Measurements from ENCODE around the gene GTPBP1.

The GTPBP1 gene

DNA sequence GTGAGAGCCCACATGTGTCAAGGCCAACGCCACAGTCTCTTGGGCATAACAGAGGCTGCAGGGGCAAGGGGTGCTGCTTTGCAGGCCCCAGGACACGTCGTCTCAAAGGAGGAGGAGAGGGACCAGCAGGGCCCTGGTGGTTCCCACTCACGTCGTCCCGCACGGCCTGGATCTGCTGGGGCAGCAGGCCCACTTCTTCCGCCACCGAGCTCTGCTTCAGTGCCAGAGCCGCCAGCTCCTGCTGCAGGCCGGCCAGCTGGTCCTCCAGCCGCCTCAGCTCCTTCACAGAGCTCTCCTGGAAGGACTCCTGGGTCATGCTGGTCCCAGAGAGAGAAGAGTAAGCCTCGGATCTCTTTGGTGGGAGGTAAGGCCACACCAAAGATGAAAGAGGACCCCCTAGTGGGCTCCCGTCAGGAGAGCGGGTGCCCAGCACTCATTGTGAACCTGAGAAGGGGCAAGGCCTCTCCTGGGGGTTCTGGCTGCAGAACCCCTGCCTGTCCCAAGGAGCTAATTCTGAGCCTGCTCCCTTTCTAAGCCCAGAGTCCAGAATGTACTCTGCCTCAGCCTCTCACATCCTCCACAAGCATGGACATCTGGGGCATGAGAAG lies 34.5 kb downstream of the GTPBP1 start:
- Histone ChIP-seq H3K27ac (ENCODE audit: low read depth in 2 of 2, low read length in 2 of 2) (no peak overlapping the region), H3K9ac (ENCODE audit: low read depth in 1 of 2, low read length in 2 of 2) (no peak overlapping the region), H3K27me3 (ENCODE audit: control insufficient read depth in 2 of 2, insufficient read depth in 2 of 2, low read length in 2 of 2) (no peaks in the 10 kb centered on the region), H3K4me1 (ENCODE audit: control insufficient read depth in 2 of 2, insufficient read depth in 2 of 2, low read length in 2 of 2) (no peaks in the 10 kb centered on the region), H3K4me3 (ENCODE audit: low read length in 2 of 2) (no peak overlapping the region), H3K36me3 (ENCODE audit: control insufficient read depth in 2 of 2, insufficient read depth in 2 of 2, low read length in 2 of 2) (peaks cover 90 to 95% of the 10 kb centered on the region in 2 donors), H3K9me3 (ENCODE audit: control insufficient read depth in 2 of 2, low read length in 2 of 2) (no peaks in the 10 kb centered on the region)

DNA sequence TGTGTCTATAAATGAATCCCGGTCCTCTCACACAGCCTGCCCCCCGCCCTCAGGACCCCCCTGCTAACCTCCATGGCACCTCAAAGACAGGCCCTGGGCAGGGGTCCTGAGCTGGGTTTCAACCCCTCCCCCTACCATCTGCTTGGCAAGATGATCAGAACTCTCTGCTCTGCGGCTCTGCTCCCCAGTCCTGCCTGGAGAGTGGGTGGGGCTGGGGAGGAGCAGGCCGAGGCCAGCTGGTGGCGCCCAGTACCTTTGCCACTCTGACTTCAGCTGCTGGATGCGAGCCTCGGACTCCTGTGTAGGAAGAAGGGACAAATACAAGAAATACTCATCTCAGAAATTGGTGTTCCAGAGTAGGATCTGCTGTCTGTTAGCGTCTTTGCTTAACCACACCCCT lies 35.0 kb downstream of the GTPBP1 start:
- Histone ChIP-seq H3K9me3 (ENCODE audit: control insufficient read depth in 2 of 2, low read length in 2 of 2) (no peaks in the 10 kb centered on the region), H3K27me3 (ENCODE audit: control insufficient read depth in 2 of 2, insufficient read depth in 2 of 2, low read length in 2 of 2) (no peaks in the 10 kb centered on the region), H3K27ac (ENCODE audit: low read depth in 2 of 2, low read length in 2 of 2) (no peak overlapping the region), H3K4me3 (ENCODE audit: low read length in 2 of 2) (no peak overlapping the region), H3K36me3 (ENCODE audit: control insufficient read depth in 2 of 2, insufficient read depth in 2 of 2, low read length in 2 of 2) (peaks cover 90 to 96% of the 10 kb centered on the region in 2 donors), H3K9ac (ENCODE audit: low read depth in 1 of 2, low read length in 2 of 2) (no peak overlapping the region), H3K4me1 (ENCODE audit: control insufficient read depth in 2 of 2, insufficient read depth in 2 of 2, low read length in 2 of 2) (peaks cover 0 to 2% of the 10 kb centered on the region in 2 donors)

DNA sequence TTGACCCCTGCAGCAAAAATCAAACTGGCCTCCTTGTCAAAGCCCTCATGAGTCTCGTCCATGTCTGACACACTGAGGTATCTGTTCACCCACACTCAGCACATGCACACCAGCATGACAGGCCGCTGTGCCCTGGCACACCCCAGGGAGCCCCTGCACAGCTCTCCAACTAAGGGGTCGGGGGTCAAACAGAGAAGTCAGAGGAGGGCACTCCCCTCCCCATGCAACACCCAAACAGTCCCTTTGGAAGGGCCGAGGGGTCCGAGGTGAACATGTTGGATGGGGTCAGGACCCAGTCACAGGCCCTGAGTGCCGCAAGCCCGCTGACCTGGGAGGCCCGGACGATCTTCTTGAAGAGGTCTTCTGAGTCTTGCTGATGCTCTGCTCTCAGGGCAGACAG lies 35.4 kb downstream of the GTPBP1 start:
- H3K4me1 ChIP-seq (ENCODE audit: control insufficient read depth in 2 of 2, insufficient read depth in 2 of 2, low read length in 2 of 2), result peaks cover 0 to 5% of the 10 kb centered on the region in 2 donors

GRCh38 chr22:38741576-38741975 lies 35.8 kb downstream of the GTPBP1 start:
- Histone ChIP-seq H3K27ac (ENCODE audit: low read depth in 2 of 2, low read length in 2 of 2) (no peak overlapping the region), H3K4me1 (ENCODE audit: control insufficient read depth in 2 of 2, insufficient read depth in 2 of 2, low read length in 2 of 2) (peaks cover 0 to 7% of the 10 kb centered on the region in 2 donors), H3K4me3 (ENCODE audit: low read length in 2 of 2) (no peak overlapping the region), H3K27me3 (ENCODE audit: control insufficient read depth in 2 of 2, insufficient read depth in 2 of 2, low read length in 2 of 2) (no peaks in the 10 kb centered on the region), H3K9ac (ENCODE audit: low read depth in 1 of 2, low read length in 2 of 2) (no peak overlapping the region), H3K36me3 (ENCODE audit: control insufficient read depth in 2 of 2, insufficient read depth in 2 of 2, low read length in 2 of 2) (peaks cover 83 to 95% of the 10 kb centered on the region in 2 donors), H3K9me3 (ENCODE audit: control insufficient read depth in 2 of 2, low read length in 2 of 2) (no peaks in the 10 kb centered on the region)

More for the DNA sequence above, 35.4 kb downstream of the GTPBP1 start:
- H3K9ac ChIP-seq (ENCODE audit: low read depth in 1 of 2, low read length in 2 of 2), result no peak overlapping the region
- H3K4me3 ChIP-seq (ENCODE audit: low read length in 2 of 2), result no peak overlapping the region
- H3K9me3 ChIP-seq (ENCODE audit: control insufficient read depth in 2 of 2, low read length in 2 of 2), result no peaks in the 10 kb centered on the region
- H3K27ac ChIP-seq (ENCODE audit: low read depth in 2 of 2, low read length in 2 of 2), result no peak overlapping the region
- H3K27me3 ChIP-seq (ENCODE audit: control insufficient read depth in 2 of 2, insufficient read depth in 2 of 2, low read length in 2 of 2), result no peaks in the 10 kb centered on the region
- peaks cover 87 to 95% of the 10 kb centered on the region in 2 donors for H3K36me3 ChIP-seq (ENCODE audit: control insufficient read depth in 2 of 2, insufficient read depth in 2 of 2, low read length in 2 of 2)

GRCh38 chr22:38742176-38742942 lies 36.6 kb downstream of the GTPBP1 start:
- H3K9ac ChIP-seq (ENCODE audit: low read depth in 1 of 2, low read length in 2 of 2), result no peak overlapping the region
- H3K9me3 ChIP-seq (ENCODE audit: control insufficient read depth in 2 of 2, low read length in 2 of 2), result no peaks in the 10 kb centered on the region
- H3K4me1 ChIP-seq (ENCODE audit: control insufficient read depth in 2 of 2, insufficient read depth in 2 of 2, low read length in 2 of 2), result peaks cover 0 to 7% of the 10 kb centered on the region in 2 donors
- H3K27ac ChIP-seq (ENCODE audit: low read depth in 2 of 2, low read length in 2 of 2), result no peak overlapping the region
- H3K27me3 ChIP-seq (ENCODE audit: control insufficient read depth in 2 of 2, insufficient read depth in 2 of 2, low read length in 2 of 2), result no peaks in the 10 kb centered on the region
- H3K4me3 ChIP-seq (ENCODE audit: low read length in 2 of 2), result no peak overlapping the region
- peaks cover 77 to 88% of the 10 kb centered on the region in 2 donors for H3K36me3 ChIP-seq (ENCODE audit: control insufficient read depth in 2 of 2, insufficient read depth in 2 of 2, low read length in 2 of 2)

GRCh38 chr22:38744981-38745380 lies 39.2 kb downstream of the GTPBP1 start:
- no peak overlapping the region for H3K9ac ChIP-seq (ENCODE audit: low read depth in 1 of 2, low read length in 2 of 2)
- no peaks in the 10 kb centered on the region for H3K27me3 ChIP-seq (ENCODE audit: control insufficient read depth in 2 of 2, insufficient read depth in 2 of 2, low read length in 2 of 2)
- no peak overlapping the region for H3K27ac ChIP-seq (ENCODE audit: low read depth in 2 of 2, low read length in 2 of 2)
- peaks cover 0 to 7% of the 10 kb centered on the region in 2 donors for H3K4me1 ChIP-seq (ENCODE audit: control insufficient read depth in 2 of 2, insufficient read depth in 2 of 2, low read length in 2 of 2)
- no peaks in the 10 kb centered on the region for H3K9me3 ChIP-seq (ENCODE audit: control insufficient read depth in 2 of 2, low read length in 2 of 2)
- H3K4me3 ChIP-seq (ENCODE audit: low read length in 2 of 2), result no peak overlapping the region
- H3K36me3 ChIP-seq (ENCODE audit: control insufficient read depth in 2 of 2, insufficient read depth in 2 of 2, low read length in 2 of 2), result peaks cover 73 to 84% of the 10 kb centered on the region in 2 donors

DNA sequence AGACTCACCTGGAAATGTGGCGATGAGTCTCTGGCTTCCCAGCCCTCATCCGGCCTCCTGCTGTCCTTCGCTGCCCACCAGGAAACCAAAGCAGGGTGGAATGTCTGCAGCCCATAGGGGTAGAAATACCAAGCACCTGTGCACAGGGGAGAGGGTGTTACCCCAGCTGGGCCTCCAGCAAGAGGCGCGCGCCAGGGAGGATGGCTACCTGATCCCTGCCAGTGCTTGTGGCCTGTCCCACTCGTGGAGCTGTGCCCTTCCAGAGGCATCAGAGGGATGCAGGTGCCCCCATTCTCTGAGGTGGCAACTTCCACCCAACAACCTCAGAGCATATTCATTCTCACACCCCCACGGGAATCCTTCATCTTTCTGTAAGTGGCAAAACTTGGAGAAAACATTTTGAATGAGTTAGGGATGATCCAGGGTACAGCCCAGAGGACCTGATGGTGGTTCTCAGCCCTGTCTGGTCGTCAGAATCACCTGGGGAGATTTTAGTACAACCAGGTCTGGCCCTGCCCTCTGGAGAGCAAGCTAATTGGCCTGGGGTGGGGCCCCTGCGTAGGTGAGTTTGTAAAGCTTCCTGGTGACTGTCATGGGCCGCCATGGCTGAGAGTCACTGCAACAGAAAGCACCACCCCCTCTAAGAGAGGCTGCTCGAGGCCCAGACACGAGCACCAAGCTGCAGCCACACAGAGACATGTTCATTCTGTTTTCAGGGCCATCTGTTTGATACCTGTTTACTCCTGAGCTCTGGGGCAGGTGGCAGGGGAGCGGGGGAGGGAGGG lies 40.1 kb downstream of the GTPBP1 start:
- peaks cover 4 to 8% of the 10 kb centered on the region in 2 donors for H3K4me1 ChIP-seq (ENCODE audit: control insufficient read depth in 2 of 2, insufficient read depth in 2 of 2, low read length in 2 of 2)
- peaks cover 73 to 85% of the 10 kb centered on the region in 2 donors for H3K36me3 ChIP-seq (ENCODE audit: control insufficient read depth in 2 of 2, insufficient read depth in 2 of 2, low read length in 2 of 2)
- H3K27me3 ChIP-seq (ENCODE audit: control insufficient read depth in 2 of 2, insufficient read depth in 2 of 2, low read length in 2 of 2), result no peaks in the 10 kb centered on the region
- H3K27ac ChIP-seq (ENCODE audit: low read depth in 2 of 2, low read length in 2 of 2), result peak overlapping the region; percentile 35 to 52
- peak overlapping the region in 1 of 2 donors; percentile 54 for H3K9ac ChIP-seq (ENCODE audit: low read depth in 1 of 2, low read length in 2 of 2)
- H3K9me3 ChIP-seq (ENCODE audit: control insufficient read depth in 2 of 2, low read length in 2 of 2), result no peaks in the 10 kb centered on the region
- no peak overlapping the region for H3K4me3 ChIP-seq (ENCODE audit: low read length in 2 of 2)

- H3K27ac ChIP-seq (ENCODE audit: low read depth in 2 of 2, low read length in 2 of 2), result no peak overlapping the region
- peaks cover 17 to 18% of the 10 kb centered on the region in 2 donors for H3K4me1 ChIP-seq (ENCODE audit: control insufficient read depth in 2 of 2, insufficient read depth in 2 of 2, low read length in 2 of 2)
- H3K9me3 ChIP-seq (ENCODE audit: control insufficient read depth in 2 of 2, low read length in 2 of 2), result no peaks in the 10 kb centered on the region
- H3K27me3 ChIP-seq (ENCODE audit: control insufficient read depth in 2 of 2, insufficient read depth in 2 of 2, low read length in 2 of 2), result no peaks in the 10 kb centered on the region
- H3K4me3 ChIP-seq (ENCODE audit: low read length in 2 of 2), result no peak overlapping the region
- peaks cover 67 to 74% of the 10 kb centered on the region in 2 donors for H3K36me3 ChIP-seq (ENCODE audit: control insufficient read depth in 2 of 2, insufficient read depth in 2 of 2, low read length in 2 of 2)
- H3K9ac ChIP-seq (ENCODE audit: low read depth in 1 of 2, low read length in 2 of 2), result no peak overlapping the region
Observed at GRCh38 chr22:38748487-38749136, 42.9 kb downstream of the GTPBP1 start.

GRCh38 chr22:38750104-38750503 lies 44.4 kb downstream of the GTPBP1 start:
- H3K4me3 ChIP-seq (ENCODE audit: low read length in 2 of 2), result no peak overlapping the region
- no peaks in the 10 kb centered on the region for H3K27me3 ChIP-seq (ENCODE audit: control insufficient read depth in 2 of 2, insufficient read depth in 2 of 2, low read length in 2 of 2)
- H3K9me3 ChIP-seq (ENCODE audit: control insufficient read depth in 2 of 2, low read length in 2 of 2), result no peaks in the 10 kb centered on the region
- H3K27ac ChIP-seq (ENCODE audit: low read depth in 2 of 2, low read length in 2 of 2), result peak overlapping the region in 1 of 2 donors; percentile 80
- peaks cover 61 to 62% of the 10 kb centered on the region in 2 donors for H3K36me3 ChIP-seq (ENCODE audit: control insufficient read depth in 2 of 2, insufficient read depth in 2 of 2, low read length in 2 of 2)
- H3K9ac ChIP-seq (ENCODE audit: low read depth in 1 of 2, low read length in 2 of 2), result no peak overlapping the region
- H3K4me1 ChIP-seq (ENCODE audit: control insufficient read depth in 2 of 2, insufficient read depth in 2 of 2, low read length in 2 of 2), result peaks cover 28 to 30% of the 10 kb centered on the region in 2 donors

Measured in mucosa of rectum (tissue), 2 donors.